Globus pallidus (tissue), 1 donor: ENCODE data around the gene SMG5.
A peak's percentile ranks its signal among the peaks of the same experiment; 100 is the strongest.

Source experiments
- DNase-seq: peaks from one replicate; pipeline ENCODE4 v3.0.0-alpha.2; 2015; ENCODE audit warnings: low spot score

The SMG5 gene

GRCh38 chr1:156212833-156213643 is 69.6 kb downstream of the SMG5 start, which contains the start of gene PMF1:
Gene PMF1 (plus strand): TSS chr1:156213007. CDS start chr1:156213016, 9 bp downstream.
- peak; percentile 97 for DNase-seq

GRCh38 chr1:156212130-156212529 is 70.5 kb downstream of the SMG5 start:
- no peak for DNase-seq

GRCh38 chr1:156211243-156211642 is 71.4 kb downstream of the SMG5 start:
- no peak for DNase-seq

- DNase-seq: no peak
Observed at GRCh38 chr1:156204686-156205085, 77.9 kb downstream of the SMG5 start.

- DNase-seq: no peak
Observed at GRCh38 chr1:156203331-156203730, 79.3 kb downstream of the SMG5 start.

- no peak for DNase-seq
Observed at GRCh38 chr1:156200044-156200443, 82.6 kb downstream of the SMG5 start.
